ENCODE measurements around the gene TMOD1. TPM values are rescaled to one million over a fixed set of nuclear protein-coding genes. Genes with fewer than 3 reads are reported as not detected.

Gene TMOD1
- total RNA-seq, 4 donors from 2014 or later = 33.4 to 38.6 (median 37.0) TPM

- Histone ChIP-seq H3K9me3 (no peaks in the 10 kb centered on the region), H3K27ac (peak overlapping the region; percentile 96 to 98 (median 98)), H3K4me3 (replicated peaks in 1 of 3) (peak overlapping the region; percentile 61 to 94 (median 63)), H3K36me3 (no peaks in the 10 kb centered on the region), H3K4me1 (peaks cover 19 to 45% of the 10 kb centered on the region in 2 donors), H3K27me3 (no peaks in the 10 kb centered on the region)
- WGBS, 2 donors = 1 to 2% methylated on average over 27 of the region's 27 CpGs
- no peak for TF ChIP-seq POLR2A (IDR thresholded peaks at IDR 0.05)
- TF ChIP-seq, protein P1, sequence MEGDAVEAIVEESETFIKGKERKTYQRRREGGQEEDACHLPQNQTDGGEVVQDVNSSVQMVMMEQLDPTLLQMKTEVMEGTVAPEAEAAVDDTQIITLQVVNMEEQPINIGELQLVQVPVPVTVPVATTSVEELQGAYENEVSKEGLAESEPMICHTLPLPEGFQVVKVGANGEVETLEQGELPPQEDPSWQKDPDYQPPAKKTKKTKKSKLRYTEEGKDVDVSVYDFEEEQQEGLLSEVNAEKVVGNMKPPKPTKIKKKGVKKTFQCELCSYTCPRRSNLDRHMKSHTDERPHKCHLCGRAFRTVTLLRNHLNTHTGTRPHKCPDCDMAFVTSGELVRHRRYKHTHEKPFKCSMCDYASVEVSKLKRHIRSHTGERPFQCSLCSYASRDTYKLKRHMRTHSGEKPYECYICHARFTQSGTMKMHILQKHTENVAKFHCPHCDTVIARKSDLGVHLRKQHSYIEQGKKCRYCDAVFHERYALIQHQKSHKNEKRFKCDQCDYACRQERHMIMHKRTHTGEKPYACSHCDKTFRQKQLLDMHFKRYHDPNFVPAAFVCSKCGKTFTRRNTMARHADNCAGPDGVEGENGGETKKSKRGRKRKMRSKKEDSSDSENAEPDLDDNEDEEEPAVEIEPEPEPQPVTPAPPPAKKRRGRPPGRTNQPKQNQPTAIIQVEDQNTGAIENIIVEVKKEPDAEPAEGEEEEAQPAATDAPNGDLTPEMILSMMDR (IDR thresholded peaks at IDR 0.05) = no peak
- peak; percentile 56 to 61 for DNase-seq
- intact Hi-C loops (cut with DNase I) = no loop called here
Observed at GRCh38 chr9:97632248-97632984, 130.9 kb downstream of the TMOD1 start.

DNA sequence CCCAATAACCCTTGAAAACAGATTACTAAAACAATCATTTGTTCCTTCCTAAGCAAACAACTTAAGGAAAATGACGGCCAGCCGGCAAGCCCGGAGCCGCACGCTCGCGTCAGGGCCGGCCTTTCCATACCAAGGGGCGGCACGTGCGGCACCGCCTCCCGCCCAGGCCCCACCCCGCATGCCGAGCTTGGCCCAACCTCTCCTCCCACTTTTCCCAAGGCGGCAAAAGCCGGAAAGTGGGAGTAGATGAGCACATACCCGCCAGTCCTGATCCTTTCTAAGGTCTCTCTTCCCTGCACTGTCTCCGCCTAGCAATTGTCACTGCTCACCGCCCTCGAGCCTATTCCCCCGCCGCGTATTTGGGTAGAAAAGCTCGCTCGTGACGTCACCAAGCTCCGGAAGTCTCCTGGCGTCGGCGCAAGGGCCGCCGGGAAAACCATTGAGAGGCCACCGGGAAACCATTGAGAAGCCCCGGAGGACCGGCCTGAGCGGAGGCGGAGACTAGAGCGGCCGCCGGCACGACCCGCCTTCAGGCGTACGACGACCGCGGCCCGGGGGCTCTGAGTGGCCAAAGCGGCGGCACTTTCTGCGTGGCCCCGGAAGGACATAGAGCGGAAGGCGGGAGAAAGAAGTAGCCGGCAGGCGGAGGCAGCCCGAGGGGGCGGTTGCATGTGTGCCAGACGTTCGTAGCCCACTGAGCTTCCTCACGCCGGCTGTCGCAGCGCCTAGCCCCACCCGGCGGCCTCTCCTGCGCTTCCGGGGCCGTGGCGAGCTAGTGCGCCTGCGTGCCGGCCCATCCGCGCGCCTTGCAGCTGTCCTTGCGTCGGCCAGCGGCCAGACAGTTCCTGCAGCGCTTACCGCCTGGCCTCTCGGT lies 131.8 kb downstream of the TMOD1 start, which contains the start of the genes NCBP1 and TSTD2:
TSS of gene NCBP1 (plus strand) at position 837 of the 874 bp plus-strand sequence. CDS start 61 bp downstream, outside the sequence.
TSS of gene TSTD2 (minus strand) at position 384 of the 874 bp plus-strand sequence. CDS start 5,806 bp downstream, outside the sequence.
- Histone ChIP-seq H3K4me1 (peaks cover 19 to 52% of the 10 kb centered on the region in 2 donors), H3K27me3 (no peaks in the 10 kb centered on the region), H3K4me3 (replicated peaks in 1 of 3) (peak within 1 kb of the TSS; percentile 61 to 94 (median 93)), H3K36me3 (no peaks in the 10 kb centered on the region), H3K9me3 (no peaks in the 10 kb centered on the region), H3K27ac (peak within 1 kb of the TSS; percentile 96 to 98 (median 98))
- intact Hi-C loops (cut with DNase I) = no loop called here
- peak; percentile 98 for DNase-seq
- WGBS, 2 donors = 1 to 2% methylated on average over 23 to 48 of the region's 83 CpGs
- TF ChIP-seq, protein P1 (IDR thresholded peaks at IDR 0.05) = peak in 1 of 6 experiments; percentile 8
- peak; percentile 15 to 88 for TF ChIP-seq POLR2A (IDR thresholded peaks at IDR 0.05)

DNA sequence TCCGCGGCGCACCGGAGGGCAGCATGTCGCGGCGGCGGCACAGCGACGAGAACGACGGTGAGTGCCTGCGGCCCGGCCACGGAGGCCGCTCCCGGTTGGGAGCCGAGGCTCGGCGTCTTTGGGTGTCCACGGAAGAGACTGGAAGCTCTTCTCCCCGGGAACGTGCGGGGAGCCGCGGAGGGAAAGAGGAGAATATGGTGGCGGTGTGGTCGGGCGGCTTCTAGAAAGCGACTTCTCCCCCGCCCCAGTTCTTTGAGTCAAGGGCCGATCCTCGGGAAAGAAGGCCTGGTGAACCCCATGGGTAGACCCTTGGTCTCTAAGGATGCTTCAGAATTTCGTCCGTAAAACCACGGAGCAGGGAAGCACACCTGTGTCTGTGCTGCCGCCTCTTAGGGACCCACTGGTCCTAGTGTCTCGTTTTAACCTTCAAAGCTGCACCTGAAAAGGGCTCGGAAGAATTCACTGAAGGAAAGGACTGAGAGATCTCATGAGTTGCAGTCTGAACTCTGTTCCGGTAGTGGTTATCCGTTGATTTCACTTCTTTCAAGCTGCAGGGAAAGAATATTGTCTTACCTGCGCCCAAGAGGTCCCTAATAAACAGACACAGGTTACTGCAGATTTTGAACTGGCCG lies 132.5 kb downstream of the TMOD1 start:
- Histone ChIP-seq H3K9me3 (no peaks in the 10 kb centered on the region), H3K27me3 (no peaks in the 10 kb centered on the region), H3K4me3 (replicated peaks in 1 of 3) (peak overlapping the region; percentile 61 to 94 (median 93)), H3K4me1 (peaks cover 19 to 53% of the 10 kb centered on the region in 2 donors), H3K36me3 (no peaks in the 10 kb centered on the region), H3K27ac (peak overlapping the region; percentile 96 to 98 (median 98))
- intact Hi-C loops (cut with DNase I) = no loop called here
- TF ChIP-seq POLR2A (IDR thresholded peaks at IDR 0.05) = peak in 1 of 2 donors; percentile 54
- TF ChIP-seq, protein P1 (IDR thresholded peaks at IDR 0.05) = no peak
- DNase-seq = no peak
- 0% methylated on average over 15 to 24 of the region's 43 CpGs for WGBS, 2 donors

DNA sequence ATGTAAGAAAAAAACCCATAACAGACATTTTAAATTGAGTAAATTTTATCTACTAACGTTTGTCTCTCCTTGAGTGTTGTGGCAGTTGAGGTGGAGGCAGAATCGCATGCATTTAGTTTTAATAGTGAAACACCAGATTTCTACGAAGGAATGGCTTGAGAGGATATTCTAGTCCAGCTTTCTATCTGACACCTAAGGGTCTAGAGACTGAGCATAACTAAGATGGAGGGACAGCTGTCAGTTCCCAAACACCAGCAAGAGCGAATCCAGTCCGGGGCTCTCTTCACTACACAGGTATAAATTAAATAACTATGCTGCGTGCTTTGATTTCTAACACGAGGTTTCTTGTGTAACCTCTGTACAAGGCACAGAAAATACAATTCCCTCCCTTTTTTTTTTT lies 133.6 kb downstream of the TMOD1 start:
- peak overlapping the region in 1 of 3 donors; percentile 94 for H3K4me3 ChIP-seq (replicated peaks in 1 of 3)
- no peaks in the 10 kb centered on the region for H3K9me3 ChIP-seq
- H3K36me3 ChIP-seq = no peaks in the 10 kb centered on the region
- H3K27ac ChIP-seq = no peak overlapping the region
- WGBS, 2 donors = 68 to 73% methylated on average over 7 of the region's 7 CpGs
- intact Hi-C loops (cut with DNase I) = no loop called here
- no peak for TF ChIP-seq POLR2A (IDR thresholded peaks at IDR 0.05)
- TF ChIP-seq, protein P1 (IDR thresholded peaks at IDR 0.05) = no peak
- peaks cover 19 to 51% of the 10 kb centered on the region in 2 donors for H3K4me1 ChIP-seq
- DNase-seq = no peak
- no peaks in the 10 kb centered on the region for H3K27me3 ChIP-seq

Data from thyroid gland (tissue), 4 donors.